DOHH2 (cell line): Measurements from ENCODE around the gene GPR142.

ENCODE experiments used
- H3F3A ChIP-seq: fragments of 200-600 bp; sonication (generic), shearing (Covaris generic); 2 replicates; pipeline ENCODE4 v1.6.0; 2016; ENCODE audit warnings: antibody characterized with exemption, mild to moderate bottlenecking; ENCODE audit not compliant: control insufficient read depth, insufficient read depth
- H3K27ac ChIP-seq: fragments of 200-600 bp; sonication (generic); 2 replicates; pipeline ENCODE4 v1.5.1; 2014; ENCODE audit warnings: low read depth, mild to moderate bottlenecking, low read length, moderate library complexity
- H3K27me3 ChIP-seq: fragments of 200-600 bp; sonication (generic); 2 replicates; pipeline ENCODE4 v1.6.1; 2014; ENCODE audit warnings: mild to moderate bottlenecking, low read length, mixed read lengths; ENCODE audit not compliant: control insufficient read depth
- H3K36me3 ChIP-seq: fragments of 200-600 bp; sonication (generic); 2 replicates; pipeline ENCODE4 v1.6.1; 2014; ENCODE audit warnings: mild to moderate bottlenecking, low read length, moderate library complexity, mixed read lengths; ENCODE audit not compliant: control insufficient read depth
- H3K4me1 ChIP-seq: fragments of 200-600 bp; sonication (generic); 2 replicates; pipeline ENCODE4 v1.6.1; 2014; ENCODE audit warnings: mild to moderate bottlenecking, low read length, mixed read lengths; ENCODE audit not compliant: control insufficient read depth
- H3K4me2 ChIP-seq: fragments of 200-600 bp; sonication (generic); 2 replicates; pipeline ENCODE4 v1.6.0; 2014; ENCODE audit warnings: mild to moderate bottlenecking, low read length, moderate library complexity
- H3K4me3 ChIP-seq: fragments of 200-600 bp; sonication (generic); 2 replicates; pipeline ENCODE4 v1.5.1; 2014; ENCODE audit warnings: mild to moderate bottlenecking, low read length, mixed read lengths
- H3K79me2 ChIP-seq: fragments of 200-600 bp; sonication (generic); 2 replicates; pipeline ENCODE4 v1.6.1; 2014; ENCODE audit warnings: mild to moderate bottlenecking, low read length, mixed read lengths; ENCODE audit not compliant: control insufficient read depth
- H3K9me2 ChIP-seq: fragments of 200-600 bp; sonication (generic); replicated peaks from 2 replicates; pipeline ENCODE4 v1.6.1; 2014; ENCODE audit warnings: mild to moderate bottlenecking, low read length, mixed read lengths; ENCODE audit not compliant: control insufficient read depth
- H3K9me3 ChIP-seq: fragments of 200-600 bp; sonication (generic); 2 replicates; pipeline ENCODE4 v1.6.1; 2014; ENCODE audit warnings: antibody characterized with exemption, low read length, mixed read lengths; ENCODE audit not compliant: control insufficient read depth, insufficient read depth
- H4K20me1 ChIP-seq: fragments of 200-600 bp; sonication (generic); 2 replicates; pipeline ENCODE4 v1.6.0; 2014; ENCODE audit warnings: low read depth, mild to moderate bottlenecking, antibody characterized with exemption, low read length, moderate library complexity; ENCODE audit not compliant: control insufficient read depth, insufficient read depth
- EZH2phosphoT487 ChIP-seq: fragments of 200-600 bp; sonication (generic); IDR thresholded peaks from 2 replicates; pipeline ENCODE4 v1.6.1; 2017; ENCODE audit warnings: borderline replicate concordance, mild to moderate bottlenecking, antibody characterized with exemption, low read length, moderate library complexity, mixed read lengths
- TF ChIP-seq, protein P1 (sequence below): fragments of 200-600 bp; sonication (generic); IDR thresholded peaks from one replicate; pipeline ENCODE4 v1.5.1; 2014; ENCODE audit warnings: antibody characterized with exemption, mild to moderate bottlenecking, low read depth, low read length; ENCODE audit not compliant: poor library complexity, severe bottlenecking

The GPR142 gene

DNA sequence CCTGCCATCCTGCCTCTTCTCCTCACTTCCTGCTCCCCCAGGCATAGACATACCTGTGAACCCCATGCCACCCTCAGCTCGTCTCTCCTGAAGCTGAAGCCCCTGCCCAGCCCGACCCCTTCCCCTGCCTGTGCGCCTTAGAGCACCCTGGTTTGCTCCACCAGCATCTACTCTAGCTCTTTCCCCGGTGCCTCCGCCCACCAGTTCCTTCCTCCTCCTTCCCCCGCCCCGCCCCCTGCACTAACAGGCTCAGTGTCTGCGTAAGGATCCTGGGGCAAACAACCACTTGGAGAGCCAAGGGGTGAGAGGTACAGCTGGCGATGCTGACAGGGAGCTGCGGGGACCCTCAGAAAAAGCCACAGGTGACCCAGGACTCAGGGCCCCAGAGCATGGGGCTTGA is 1.9 kb downstream of the GPR142 start:
- no peak overlapping the region for H3K4me3 ChIP-seq
- H3K27ac ChIP-seq = no peak overlapping the region
- no peaks in the 10 kb centered on the region for H3K9me2 ChIP-seq
- no peaks in the 10 kb centered on the region for H4K20me1 ChIP-seq
- H3K79me2 ChIP-seq = no peaks in the 10 kb centered on the region
- H3K4me2 ChIP-seq = no peak overlapping the region
- no peaks in the 10 kb centered on the region for H3K36me3 ChIP-seq
- no peaks in the 10 kb centered on the region for H3K9me3 ChIP-seq
- no peaks in the 10 kb centered on the region for H3K4me1 ChIP-seq
- no peaks in the 10 kb centered on the region for H3F3A ChIP-seq
- TF ChIP-seq, protein P1, sequence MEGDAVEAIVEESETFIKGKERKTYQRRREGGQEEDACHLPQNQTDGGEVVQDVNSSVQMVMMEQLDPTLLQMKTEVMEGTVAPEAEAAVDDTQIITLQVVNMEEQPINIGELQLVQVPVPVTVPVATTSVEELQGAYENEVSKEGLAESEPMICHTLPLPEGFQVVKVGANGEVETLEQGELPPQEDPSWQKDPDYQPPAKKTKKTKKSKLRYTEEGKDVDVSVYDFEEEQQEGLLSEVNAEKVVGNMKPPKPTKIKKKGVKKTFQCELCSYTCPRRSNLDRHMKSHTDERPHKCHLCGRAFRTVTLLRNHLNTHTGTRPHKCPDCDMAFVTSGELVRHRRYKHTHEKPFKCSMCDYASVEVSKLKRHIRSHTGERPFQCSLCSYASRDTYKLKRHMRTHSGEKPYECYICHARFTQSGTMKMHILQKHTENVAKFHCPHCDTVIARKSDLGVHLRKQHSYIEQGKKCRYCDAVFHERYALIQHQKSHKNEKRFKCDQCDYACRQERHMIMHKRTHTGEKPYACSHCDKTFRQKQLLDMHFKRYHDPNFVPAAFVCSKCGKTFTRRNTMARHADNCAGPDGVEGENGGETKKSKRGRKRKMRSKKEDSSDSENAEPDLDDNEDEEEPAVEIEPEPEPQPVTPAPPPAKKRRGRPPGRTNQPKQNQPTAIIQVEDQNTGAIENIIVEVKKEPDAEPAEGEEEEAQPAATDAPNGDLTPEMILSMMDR = no peak
- TF ChIP-seq EZH2phosphoT487 = no peak
- H3K27me3 ChIP-seq = no peaks in the 10 kb centered on the region

DNA sequence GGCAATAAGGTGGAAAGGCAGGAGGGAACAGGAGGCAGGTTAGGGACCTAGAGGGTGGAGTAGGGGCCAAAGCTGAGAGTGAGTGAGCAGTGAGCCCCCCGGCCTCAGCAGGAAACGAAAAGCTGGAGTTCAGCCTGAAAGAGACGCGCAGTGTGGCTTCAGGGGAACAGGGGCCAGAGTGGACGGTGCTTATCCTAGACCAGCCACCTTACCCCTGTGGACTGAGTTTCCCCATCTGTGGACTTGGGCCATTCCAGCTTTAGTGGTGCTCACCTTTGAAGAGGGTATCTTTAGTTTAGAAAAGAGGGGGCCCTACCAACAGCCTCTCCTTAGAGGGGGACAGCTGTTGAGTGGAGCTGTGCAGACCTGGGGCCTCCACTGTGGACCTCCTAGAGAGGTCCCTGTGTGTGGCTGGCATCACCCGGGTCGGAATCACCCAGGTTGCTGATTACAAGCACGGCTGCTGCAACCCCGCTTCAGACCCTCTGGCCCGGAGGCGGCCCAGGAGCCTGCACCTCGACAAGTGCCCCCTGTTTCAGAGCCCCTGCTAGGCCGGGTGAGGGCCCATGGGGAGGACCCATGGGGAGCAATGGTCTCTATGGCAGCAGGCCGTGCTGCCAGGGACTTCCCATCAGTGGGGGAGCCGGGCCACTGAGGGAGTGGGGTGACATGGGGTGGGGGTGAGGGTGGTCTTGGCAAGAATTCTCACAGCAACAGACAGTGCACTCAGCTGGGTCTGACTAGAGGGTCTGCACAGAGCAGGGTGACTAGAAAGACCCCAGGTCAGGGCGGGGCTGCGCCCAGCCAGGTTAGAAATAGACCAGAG is 2.6 kb downstream of the GPR142 start:
- Histone ChIP-seq H3K4me1 (no peaks in the 10 kb centered on the region), H3K4me2 (no peak overlapping the region), H3F3A (no peaks in the 10 kb centered on the region), H3K9me3 (no peaks in the 10 kb centered on the region), H3K4me3 (no peak overlapping the region), H3K27ac (no peak overlapping the region), H3K36me3 (no peaks in the 10 kb centered on the region), H3K9me2 (no peaks in the 10 kb centered on the region), H4K20me1 (no peaks in the 10 kb centered on the region), H3K79me2 (no peaks in the 10 kb centered on the region), H3K27me3 (no peaks in the 10 kb centered on the region)
- TF ChIP-seq EZH2phosphoT487 = no peak
- TF ChIP-seq, protein P1 = no peak

DNA sequence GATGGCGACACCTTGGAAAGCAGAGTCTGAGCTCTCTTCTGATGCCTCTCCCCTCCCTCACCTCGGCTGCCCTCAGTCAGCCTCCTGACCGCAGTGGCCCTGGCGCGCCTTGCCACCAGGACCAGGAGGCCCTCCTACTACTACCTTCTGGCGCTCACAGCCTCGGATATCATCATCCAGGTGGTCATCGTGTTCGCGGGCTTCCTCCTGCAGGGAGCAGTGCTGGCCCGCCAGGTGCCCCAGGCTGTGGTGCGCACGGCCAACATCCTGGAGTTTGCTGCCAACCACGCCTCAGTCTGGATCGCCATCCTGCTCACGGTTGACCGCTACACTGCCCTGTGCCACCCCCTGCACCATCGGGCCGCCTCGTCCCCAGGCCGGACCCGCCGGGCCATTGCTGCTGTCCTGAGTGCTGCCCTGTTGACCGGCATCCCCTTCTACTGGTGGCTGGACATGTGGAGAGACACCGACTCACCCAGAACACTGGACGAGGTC is 4.4 kb downstream of the GPR142 start:
- H3K27me3 ChIP-seq = no peaks in the 10 kb centered on the region
- H3K9me2 ChIP-seq = no peaks in the 10 kb centered on the region
- H3K4me2 ChIP-seq = no peak overlapping the region
- H3K9me3 ChIP-seq = no peaks in the 10 kb centered on the region
- H3K36me3 ChIP-seq = no peaks in the 10 kb centered on the region
- no peaks in the 10 kb centered on the region for H3K79me2 ChIP-seq
- H3K4me1 ChIP-seq = no peaks in the 10 kb centered on the region
- H4K20me1 ChIP-seq = no peaks in the 10 kb centered on the region
- no peak overlapping the region for H3K4me3 ChIP-seq
- H3F3A ChIP-seq = no peaks in the 10 kb centered on the region
- TF ChIP-seq, protein P1 = no peak
- TF ChIP-seq EZH2phosphoT487 = no peak
- H3K27ac ChIP-seq = no peak overlapping the region
